Urothelium cell line (cell line): ENCODE results near the gene PCDHB6.
"Not testable (repeated sequence)": the region's sequence is repeated elsewhere in the genome, so short reads cannot be mapped to it uniquely, and the experiment has no call there.

Experiments
- DNase-seq: peaks from one replicate; pipeline ENCODE4 v3.0.0; 2011; ENCODE audit warnings: low spot score, mixed read lengths
- FAIRE-seq: peaks from 2 replicates; lab custom pipeline; 2011; peaks lifted over from hg19 to GRCh38; lab: Jason Lieb, UNC

PCDHB6 gene

DNA sequence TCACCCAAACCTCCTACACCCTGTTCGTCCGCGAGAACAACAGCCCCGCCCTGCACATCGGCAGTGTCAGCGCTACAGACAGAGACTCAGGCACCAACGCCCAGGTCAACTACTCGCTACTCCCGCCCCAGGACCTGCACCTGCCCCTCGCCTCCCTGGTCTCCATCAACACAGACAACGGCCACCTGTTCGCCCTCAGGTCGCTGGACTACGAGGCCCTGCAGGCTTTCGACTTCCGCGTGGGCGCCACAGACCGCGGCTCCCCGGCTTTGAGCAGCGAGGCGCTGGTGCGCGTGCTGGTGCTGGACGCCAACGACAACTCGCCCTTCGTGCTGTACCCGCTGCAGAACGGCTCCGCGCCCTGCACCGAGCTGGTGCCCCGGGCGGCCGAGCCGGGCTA, 51.3 kb downstream of the PCDHB6 start:
- not testable (repeated sequence) for FAIRE-seq, DNase-seq

DNA sequence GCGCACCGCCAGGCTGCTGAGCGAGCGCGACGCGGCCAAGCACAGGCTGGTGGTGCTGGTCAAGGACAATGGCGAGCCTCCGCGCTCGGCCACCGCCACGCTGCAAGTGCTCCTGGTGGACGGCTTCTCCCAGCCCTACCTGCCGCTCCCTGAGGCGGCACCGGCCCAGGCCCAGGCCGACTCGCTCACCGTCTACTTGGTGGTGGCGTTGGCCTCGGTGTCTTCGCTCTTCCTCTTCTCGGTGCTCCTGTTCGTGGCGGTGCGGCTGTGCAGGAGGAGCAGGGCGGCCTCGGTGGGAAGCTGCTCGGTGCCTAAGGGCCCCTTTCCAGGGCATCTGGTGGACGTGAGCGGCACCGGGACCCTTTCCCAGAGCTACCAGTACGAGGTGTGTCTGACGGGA, 51.8 kb downstream of the PCDHB6 start:
- not testable (repeated sequence) for FAIRE-seq, DNase-seq
